CD4-positive, alpha-beta memory T cell (primary cell): ENCODE results near the gene GRHL3. TPM values are rescaled to one million over a fixed set of nuclear protein-coding genes. Genes with fewer than 3 reads are reported as not detected.

Experiments used
- CTCF ChIA-PET: fragments of 350-600 bp; sonication (Branson Sonifier 250); formaldehyde crosslinking; loops from one replicate; lab custom pipeline; 2021; ENCODE audit warnings: inconsistent platforms; ENCODE audit not compliant: partially characterized antibody; lab: Charles Lee
- POLR2A ChIA-PET: fragments of 350-600 bp; sonication (Branson Sonifier 250); formaldehyde crosslinking; loops from one replicate; lab custom pipeline; 2021; ENCODE audit not compliant: partially characterized antibody; lab: Charles Lee
- DNase-seq, 5 donors: peaks; one replicate each; pipeline versions ENCODE4 v3.0.0 to v3.0.0-alpha.2; 2020 to 2022; ENCODE audit warnings: mixed read lengths in 1 of 5
- H3K27ac ChIP-seq: one replicate; pipeline ENCODE4 v1.7.0; 2013; ENCODE audit warnings: low read depth, low read length
- H3K27me3 ChIP-seq: 2 replicates; pipeline ENCODE4 v1.7.0; 2013; ENCODE audit warnings: mild to moderate bottlenecking, low read length, moderate library complexity; ENCODE audit not compliant: insufficient read depth
- H3K36me3 ChIP-seq: 2 replicates; pipeline ENCODE4 v1.7.0; 2013; ENCODE audit warnings: mild to moderate bottlenecking, low read length, moderate library complexity; ENCODE audit not compliant: insufficient read depth
- H3K4me1 ChIP-seq: 2 replicates; pipeline ENCODE4 v1.7.0; 2013; ENCODE audit warnings: mild to moderate bottlenecking, low read length, moderate library complexity; ENCODE audit not compliant: insufficient read depth
- H3K4me3 ChIP-seq, 2 donors: one replicate each; pipeline ENCODE4 v1.7.0; 2013; ENCODE audit warnings: low read length in 2 of 2, mild to moderate bottlenecking in 1 of 2
- H3K9me3 ChIP-seq, 2 donors: one replicate each; pipeline ENCODE4 v1.7.0; 2013; ENCODE audit warnings: low read length in 2 of 2, control low read depth in 1 of 2; ENCODE audit not compliant: control insufficient read depth in 1 of 2
- H3K27ac Mint-ChIP-seq, 7 donors: one replicate each; pipeline ENCODE4 v1.8.0; 2020 to 2021; ENCODE audit warnings: mixed read lengths in 7 of 7, mild to moderate bottlenecking in 6 of 7, inconsistent platforms in 3 of 7, moderate library complexity in 3 of 7
- H3K27me3 Mint-ChIP-seq, 2 donors: one replicate each; pipeline ENCODE4 v1.8.0; 2020 to 2021; ENCODE audit warnings: mixed read lengths in 2 of 2
- H3K36me3 Mint-ChIP-seq, 2 donors: one replicate each; pipeline ENCODE4 v1.8.0; 2020 to 2021; ENCODE audit warnings: mixed read lengths in 2 of 2, inconsistent platforms in 1 of 2, mild to moderate bottlenecking in 1 of 2
- H3K4me1 Mint-ChIP-seq, 4 donors: one replicate each; pipeline ENCODE4 v1.8.0; 2020 to 2021; ENCODE audit warnings: mixed read lengths in 4 of 4, mild to moderate bottlenecking in 1 of 4
- H3K4me3 Mint-ChIP-seq, 8 donors: one replicate each; pipeline ENCODE4 v1.8.0; 2020 to 2021; ENCODE audit warnings: mixed read lengths in 8 of 8, mild to moderate bottlenecking in 7 of 8, moderate library complexity in 6 of 8, inconsistent platforms in 3 of 8
- H3K9me3 Mint-ChIP-seq, 8 donors: one replicate each; pipeline ENCODE4 v1.8.0; 2020 to 2021; ENCODE audit warnings: mixed read lengths in 8 of 8, mild to moderate bottlenecking in 5 of 8, inconsistent platforms in 3 of 8, moderate library complexity in 1 of 8
- intact Hi-C: fragments of 100-400 bp; cut with micrococcal nuclease; formaldehyde crosslinking; loops from one replicate; pipeline ENCODE4 v1.15.1; 2023
- polyA plus RNA-seq, 2 donors: library from polyadenylated mRNA; unstranded; fragments of 300-500 nt; fragmentation: Illumina TruSeq; gene quantifications; one replicate each; pipeline ENCODE4 v1.2.3, GENCODE V29; 2021
- total RNA-seq, 2 experiments: library from RNA; stranded (reverse); gene quantifications; one replicate each; pipeline ENCODE4 v1.2.3, GENCODE V29; 2021

The GRHL3 gene
- total and polyA plus RNA-seq, 4 experiments from 2014 or later, result not detected

- ChIA-PET CTCF (no interaction called here), POLR2A (no interaction called here)
- H3K27ac Mint-ChIP-seq, result no peak overlapping the region
- peaks cover 3 to 11% of the 10 kb centered on the region in 2 donors for H3K36me3 Mint-ChIP-seq
- H3K4me1 ChIP-seq, result no peaks in the 10 kb centered on the region
- H3K27ac ChIP-seq, result no peak overlapping the region
- H3K9me3 Mint-ChIP-seq, result no peaks in the 10 kb centered on the region
- no peaks in the 10 kb centered on the region for H3K4me1 Mint-ChIP-seq
- no peaks in the 10 kb centered on the region for H3K27me3 ChIP-seq
- H3K27me3 Mint-ChIP-seq, result no peaks in the 10 kb centered on the region
- H3K36me3 ChIP-seq, result no peaks in the 10 kb centered on the region
- H3K4me3 ChIP-seq, result no peak overlapping the region
- DNase-seq, result no peak
- no peaks in the 10 kb centered on the region for H3K9me3 ChIP-seq
- no peak overlapping the region for H3K4me3 Mint-ChIP-seq
- intact Hi-C loops, result no loop called here
Observed at GRCh38 chr1:24362982-24363614, 43.9 kb downstream of the GRHL3 start.

- POLR2A ChIA-PET, result no interaction called here
- Histone ChIP-seq H3K36me3 (no peaks in the 10 kb centered on the region), H3K4me3 (no peak overlapping the region), H3K4me1 (no peaks in the 10 kb centered on the region), H3K27me3 (no peaks in the 10 kb centered on the region), H3K9me3 (no peaks in the 10 kb centered on the region), H3K27ac (no peak overlapping the region)
- H3K4me1 Mint-ChIP-seq, result no peaks in the 10 kb centered on the region
- H3K36me3 Mint-ChIP-seq, result peaks cover 3 to 7% of the 10 kb centered on the region in 2 donors
- H3K9me3 Mint-ChIP-seq, result no peaks in the 10 kb centered on the region
- intact Hi-C loops, result no loop called here
- DNase-seq, result no peak
- CTCF ChIA-PET, result interaction anchor here (0.7 kb wide), 1 partner anchor 27 kb away, joined by 3 read pairs; no protein-coding TSS in a partner anchor
- H3K4me3 Mint-ChIP-seq, result no peak overlapping the region
- H3K27me3 Mint-ChIP-seq, result no peaks in the 10 kb centered on the region
- H3K27ac Mint-ChIP-seq, result no peak overlapping the region
Observed at GRCh38 chr1:24363994-24364393, 44.8 kb downstream of the GRHL3 start.

- Histone ChIP-seq H3K27me3 (no peaks in the 10 kb centered on the region), H3K27ac (no peak overlapping the region), H3K4me1 (no peaks in the 10 kb centered on the region), H3K36me3 (no peaks in the 10 kb centered on the region), H3K9me3 (no peaks in the 10 kb centered on the region), H3K4me3 (no peak overlapping the region)
- H3K36me3 Mint-ChIP-seq, result peaks cover under 1 to 5% of the 10 kb centered on the region in 2 donors
- no peaks in the 10 kb centered on the region for H3K9me3 Mint-ChIP-seq
- ChIA-PET CTCF (interaction anchor here (0.7 kb wide), 1 partner anchor 26 kb away, joined by 3 read pairs; no protein-coding TSS in a partner anchor), POLR2A (no interaction called here)
- intact Hi-C loops, result no loop called here
- no peaks in the 10 kb centered on the region for H3K27me3 Mint-ChIP-seq
- H3K27ac Mint-ChIP-seq, result no peak overlapping the region
- no peaks in the 10 kb centered on the region for H3K4me1 Mint-ChIP-seq
- no peak overlapping the region for H3K4me3 Mint-ChIP-seq
- DNase-seq, result no peak
Observed at GRCh38 chr1:24364605-24364974, 45.4 kb downstream of the GRHL3 start.

GRCh38 chr1:24364975-24365678, 46.0 kb downstream of the GRHL3 start:
- H3K4me1 ChIP-seq, result no peaks in the 10 kb centered on the region
- Mint-ChIP-seq H3K9me3 (no peaks in the 10 kb centered on the region), H3K4me1 (no peaks in the 10 kb centered on the region), H3K27ac (no peak overlapping the region), H3K4me3 (no peak overlapping the region), H3K27me3 (no peaks in the 10 kb centered on the region), H3K36me3 (peaks cover 0 to 4% of the 10 kb centered on the region in 2 donors)
- no peak overlapping the region for H3K27ac ChIP-seq
- no peaks in the 10 kb centered on the region for H3K9me3 ChIP-seq
- H3K27me3 ChIP-seq, result no peaks in the 10 kb centered on the region
- DNase-seq, result no peak
- intact Hi-C loops, result no loop called here
- CTCF ChIA-PET, result interaction anchor here (0.7 to 0.9 kb wide), 2 partner anchors 26 to 40 kb away, joined by 3 read pairs; no protein-coding TSS in a partner anchor
- no peaks in the 10 kb centered on the region for H3K36me3 ChIP-seq
- H3K4me3 ChIP-seq, result no peak overlapping the region
- POLR2A ChIA-PET, result interaction anchor here (0.6 to 0.8 kb wide), 2 partner anchors 277 to 320 kb away, joined by 3 read pairs; no protein-coding TSS in a partner anchor

GRCh38 chr1:24366707-24367106, 47.5 kb downstream of the GRHL3 start:
- Mint-ChIP-seq H3K9me3 (no peaks in the 10 kb centered on the region), H3K4me1 (no peaks in the 10 kb centered on the region), H3K36me3 (peaks cover 0 to 4% of the 10 kb centered on the region in 2 donors), H3K4me3 (no peak overlapping the region), H3K27me3 (no peaks in the 10 kb centered on the region), H3K27ac (no peak overlapping the region)
- CTCF ChIA-PET, result interaction anchor here (0.9 to 1.6 kb wide), 2 partner anchors 25 to 216 kb away, joined by 3 to 4 read pairs; no protein-coding TSS in a partner anchor
- no peaks in the 10 kb centered on the region for H3K9me3 ChIP-seq
- POLR2A ChIA-PET, result no interaction called here
- H3K36me3 ChIP-seq, result no peaks in the 10 kb centered on the region
- DNase-seq, result no peak
- H3K27me3 ChIP-seq, result no peaks in the 10 kb centered on the region
- H3K4me3 ChIP-seq, result no peak overlapping the region
- no peaks in the 10 kb centered on the region for H3K4me1 ChIP-seq
- intact Hi-C loops, result no loop called here
- H3K27ac ChIP-seq, result no peak overlapping the region

- Histone ChIP-seq H3K4me1 (no peaks in the 10 kb centered on the region), H3K36me3 (no peaks in the 10 kb centered on the region), H3K9me3 (no peaks in the 10 kb centered on the region), H3K27me3 (no peaks in the 10 kb centered on the region), H3K4me3 (no peak overlapping the region), H3K27ac (no peak overlapping the region)
- Mint-ChIP-seq H3K4me3 (no peak overlapping the region), H3K36me3 (peaks cover 0 to 4% of the 10 kb centered on the region in 2 donors), H3K9me3 (no peaks in the 10 kb centered on the region), H3K27me3 (no peaks in the 10 kb centered on the region), H3K4me1 (no peaks in the 10 kb centered on the region), H3K27ac (no peak overlapping the region)
- ChIA-PET CTCF (no interaction called here), POLR2A (no interaction called here)
- no peak for DNase-seq
- intact Hi-C loops, result no loop called here
Observed at GRCh38 chr1:24369199-24369598, 50.0 kb downstream of the GRHL3 start.

GRCh38 chr1:24369801-24370200, 50.6 kb downstream of the GRHL3 start:
- CTCF ChIA-PET, result no interaction called here

More at GRCh38 chr1:24369801-24370200, 50.6 kb downstream of the GRHL3 start:
- DNase-seq, result no peak
- Histone ChIP-seq H3K36me3 (no peaks in the 10 kb centered on the region), H3K27me3 (no peaks in the 10 kb centered on the region), H3K4me3 (no peak overlapping the region), H3K4me1 (no peaks in the 10 kb centered on the region), H3K27ac (no peak overlapping the region), H3K9me3 (no peaks in the 10 kb centered on the region)
- POLR2A ChIA-PET, result no interaction called here
- H3K4me3 Mint-ChIP-seq, result no peak overlapping the region
- H3K36me3 Mint-ChIP-seq, result peaks cover 0 to 4% of the 10 kb centered on the region in 2 donors
- H3K9me3 Mint-ChIP-seq, result no peaks in the 10 kb centered on the region
- H3K4me1 Mint-ChIP-seq, result no peaks in the 10 kb centered on the region
- H3K27ac Mint-ChIP-seq, result no peak overlapping the region
- H3K27me3 Mint-ChIP-seq, result no peaks in the 10 kb centered on the region
- intact Hi-C loops, result no loop called here
